H1 (cell line): ENCODE results near the gene PRICKLE2. TPM values are rescaled to one million over a fixed set of nuclear protein-coding genes. Genes with fewer than 3 reads are reported as not detected.

Source experiments
- CTCF ChIA-PET: fragments of 300-600 bp; sonication (Branson Sonifier 250); formaldehyde crosslinking; loops from one replicate; lab custom pipeline; 2021; ENCODE audit not compliant: partially characterized antibody; lab: Charles Lee
- POLR2A ChIA-PET: fragments of 300-600 bp; sonication (Branson Sonifier 250); formaldehyde crosslinking; loops from one replicate; lab custom pipeline; 2021; ENCODE audit warnings: inconsistent platforms; ENCODE audit not compliant: partially characterized antibody; lab: Charles Lee
- DNase-seq, 2 experiments: peaks; one replicate each; pipeline versions ENCODE4 v3.0.0 to v3.0.0-alpha.2; 2010 to 2022; ENCODE audit warnings: low spot score in 2 of 2, low read depth in 1 of 2, mixed read lengths in 1 of 2
- FAIRE-seq: peaks from 2 replicates; lab custom pipeline; 2011; peaks lifted over from hg19 to GRCh38; lab: Jason Lieb, UNC
- H2AFZ ChIP-seq: 2 replicates; pipeline ENCODE4 v1.8.1; 2012; ENCODE audit warnings: low read length, inconsistent platforms
- H2AK5ac ChIP-seq: 2 replicates; pipeline ENCODE4 v1.6.1; 2013; ENCODE audit warnings: low read depth, low read length
- H2BK120ac ChIP-seq: replicated peaks from 2 replicates; pipeline ENCODE3; 2013; ENCODE audit warnings: low read depth, low read length, inconsistent platforms
- H2BK12ac ChIP-seq: 2 replicates; pipeline ENCODE4 v1.6.1; 2013; ENCODE audit warnings: low read depth, low read length
- H2BK15ac ChIP-seq: 2 replicates; pipeline ENCODE4 v1.6.1; 2013; ENCODE audit warnings: low read length
- H2BK20ac ChIP-seq: 2 replicates; pipeline ENCODE4 v1.6.1; 2013; ENCODE audit warnings: low read length
- H2BK5ac ChIP-seq: 2 replicates; pipeline ENCODE4 v1.6.1; 2013; ENCODE audit warnings: low read depth, low read length
- H3K14ac ChIP-seq: 2 replicates; pipeline ENCODE4 v1.6.1; 2013; ENCODE audit warnings: inconsistent platforms; ENCODE audit not compliant: insufficient read length
- H3K18ac ChIP-seq: 2 replicates; pipeline ENCODE4 v1.6.1; 2013; ENCODE audit warnings: low read length; ENCODE audit errors: extremely low read depth
- H3K23ac ChIP-seq: 2 replicates; pipeline ENCODE4 v1.6.1; 2013; ENCODE audit warnings: inconsistent platforms; ENCODE audit not compliant: insufficient read length
- H3K23me2 ChIP-seq: 2 replicates; pipeline ENCODE4 v1.6.1; 2013; ENCODE audit warnings: low read depth, low read length
- H3K27ac ChIP-seq: 2 replicates; pipeline ENCODE4 v1.6.1; 2011; ENCODE audit warnings: low read depth, low read length, inconsistent platforms
- H3K27me3 ChIP-seq, 4 experiments: replicated peaks in 1 of 4; 1 replicate in 1 of 4; 2 replicates in 3 of 4; pipeline versions ENCODE4 v1.6.1 to v1.8.1; 2011 to 2013; ENCODE audit warnings: low read length in 3 of 4, mild to moderate bottlenecking in 3 of 4, inconsistent platforms in 2 of 4, mixed read lengths in 2 of 4, moderate library complexity in 1 of 4; ENCODE audit not compliant: control insufficient read depth in 3 of 4, insufficient read depth in 3 of 4; ENCODE audit errors: extremely low read depth in 1 of 4
- H3K36me3 ChIP-seq, 4 experiments: 2 replicates each; pipeline versions ENCODE4 v1.6.1 to v1.8.1; 2011 to 2013; ENCODE audit warnings: mild to moderate bottlenecking in 4 of 4, low read length in 3 of 4, moderate library complexity in 2 of 4, control low read depth in 1 of 4, inconsistent platforms in 1 of 4; ENCODE audit not compliant: insufficient read depth in 4 of 4, control insufficient read depth in 2 of 4
- H3K4ac ChIP-seq: replicated peaks from 2 replicates; pipeline ENCODE3; 2013; ENCODE audit warnings: low read length, low read depth, mixed read lengths, inconsistent platforms; ENCODE audit not compliant: insufficient read length
- H3K4me1 ChIP-seq, 4 experiments: replicated peaks in 1 of 4; 1 replicate in 1 of 4; 2 replicates in 3 of 4; pipeline versions ENCODE4 v1.6.1 to v1.8.1; 2011 to 2013; ENCODE audit warnings: low read length in 3 of 4, inconsistent platforms in 2 of 4, mixed read lengths in 1 of 4; ENCODE audit not compliant: insufficient read depth in 4 of 4, control insufficient read depth in 3 of 4
- H3K4me2 ChIP-seq, 2 experiments: 2 replicates each; pipeline versions ENCODE4 v1.6.1 to v1.8.1; 2011 to 2013; ENCODE audit warnings: low read depth in 2 of 2, low read length in 2 of 2, control low read depth in 1 of 2, inconsistent platforms in 1 of 2, mild to moderate bottlenecking in 1 of 2; ENCODE audit not compliant: insufficient read depth in 1 of 2
- H3K4me3 ChIP-seq, 4 experiments: fragments of 200-600, 300-600 bp in 1 of 4; sonication (generic), shearing (Covaris generic), sonication (Bioruptor Twin) in 1 of 4; 2 replicates each; pipeline versions ENCODE4 v1.5.1 to v1.8.1; 2011 to 2016; ENCODE audit warnings: low read length in 4 of 4, low read depth in 3 of 4, control low read depth in 2 of 4, inconsistent platforms in 2 of 4, mild to moderate bottlenecking in 2 of 4, mixed read lengths in 1 of 4, moderate library complexity in 1 of 4; ENCODE audit not compliant: insufficient read depth in 2 of 4; ENCODE audit errors: extremely low read depth in 1 of 4
- H3K56ac ChIP-seq: replicated peaks from 2 replicates; pipeline ENCODE3; 2013; ENCODE audit warnings: low read depth, mild to moderate bottlenecking, mixed read lengths, low read length, inconsistent platforms; ENCODE audit not compliant: insufficient read length
- H3K79me1 ChIP-seq: 2 replicates; pipeline ENCODE4 v1.6.1; 2013; ENCODE audit warnings: low read depth, low read length, control low read depth
- H3K79me2 ChIP-seq, 2 experiments: 2 replicates each; pipeline versions ENCODE4 v1.6.1 to v1.8.1; 2012 to 2013; ENCODE audit warnings: low read length in 2 of 2, mild to moderate bottlenecking in 2 of 2, inconsistent platforms in 1 of 2; ENCODE audit not compliant: insufficient read depth in 2 of 2, control insufficient read depth in 1 of 2
- H3K9ac ChIP-seq, 4 experiments: replicated peaks in 1 of 4; 1 replicate in 1 of 4; 2 replicates in 3 of 4; pipeline versions ENCODE4 v1.6.1 to v1.8.1; 2011 to 2013; ENCODE audit warnings: low read depth in 3 of 4, low read length in 3 of 4, control low read depth in 2 of 4, mild to moderate bottlenecking in 2 of 4, moderate library complexity in 2 of 4, inconsistent platforms in 1 of 4; ENCODE audit errors: extremely low read depth in 1 of 4
- H3K9me3 ChIP-seq, 2 experiments: 2 replicates each; pipeline versions ENCODE4 v1.6.1 to v1.8.1; 2012 to 2013; ENCODE audit warnings: mild to moderate bottlenecking in 2 of 2, moderate library complexity in 2 of 2, control low read depth in 1 of 2, inconsistent platforms in 1 of 2, low read depth in 1 of 2, low read length in 1 of 2, mixed read lengths in 1 of 2; ENCODE audit not compliant: insufficient read depth in 2 of 2
- H4K20me1 ChIP-seq, 2 experiments: replicated peaks in 1 of 2; 2 replicates each; pipeline versions ENCODE3 to v1.8.1; 2011 to 2013; ENCODE audit warnings: inconsistent platforms in 2 of 2, low read length in 2 of 2, mild to moderate bottlenecking in 1 of 2; ENCODE audit not compliant: insufficient read depth in 2 of 2, control insufficient read depth in 1 of 2
- H4K5ac ChIP-seq: 2 replicates; pipeline ENCODE4 v1.6.1; 2013; ENCODE audit warnings: low read length, low read depth, mixed read lengths, inconsistent platforms; ENCODE audit not compliant: insufficient read length
- H4K8ac ChIP-seq: 2 replicates; pipeline ENCODE4 v1.8.0; 2013; ENCODE audit warnings: mild to moderate bottlenecking, moderate library complexity, low read length, inconsistent platforms; ENCODE audit not compliant: insufficient read depth; ENCODE audit errors: extremely low read depth
- H4K91ac ChIP-seq: replicated peaks from 2 replicates; pipeline ENCODE3; 2013; ENCODE audit warnings: low read length, mixed read lengths, inconsistent platforms; ENCODE audit not compliant: insufficient read length
- CHD2 ChIP-seq: IDR thresholded peaks from 2 replicates; pipeline ENCODE4 v1.6.1; 2012; ENCODE audit warnings: low read length, improper control_type of control experiment
- CTBP2 ChIP-seq: IDR thresholded peaks from 2 replicates; pipeline ENCODE4 v1.7.0; 2011; ENCODE audit warnings: borderline replicate concordance, mild to moderate bottlenecking, moderate library complexity, mixed read lengths, low read length; ENCODE audit not compliant: insufficient read depth, insufficient read length
- FOSL1 ChIP-seq: IDR thresholded peaks from 2 replicates; pipeline ENCODE4 v1.6.1; 2011; ENCODE audit warnings: mild to moderate bottlenecking, low read depth, low read length, moderate library complexity; ENCODE audit not compliant: insufficient read depth
- MAFK ChIP-seq: IDR thresholded peaks from 2 replicates; pipeline ENCODE4 v1.6.1; 2012; ENCODE audit warnings: low read depth, mild to moderate bottlenecking, improper control_type of control experiment, low read length
- SAP30 ChIP-seq: fragments of 300-600 bp; sonication (generic); IDR thresholded peaks from 2 replicates; pipeline ENCODE4 v1.7.1; 2012; ENCODE audit warnings: low read length, moderate library complexity, mild to moderate bottlenecking, inconsistent platforms; ENCODE audit not compliant: insufficient read depth, insufficient replicate concordance
- YY1 ChIP-seq: IDR thresholded peaks from 2 replicates; pipeline ENCODE4 v1.6.1; 2011; ENCODE audit warnings: low read depth, mild to moderate bottlenecking, low read length
- WGBS, 2 experiments: shearing (Covaris generic) in 1 of 2; methylation state at CpG; one replicate each; pipeline versions ENCODE4 v1.1.6 to v1.1.7; 2013 to 2015; ENCODE audit warnings: low lambda C conversion rate in 2 of 2, mixed read lengths in 2 of 2, inconsistent platforms in 1 of 2, low coverage in 1 of 2, missing lambda C conversion rate in 1 of 2; ENCODE audit not compliant: insufficient replicate concordance in 2 of 2, insufficient coverage in 1 of 2, insufficient read length in 1 of 2; ENCODE audit errors: extremely low coverage in 1 of 2, missing lambda C conversion rate in 1 of 2; 5-methylcytosine and 5-hydroxymethylcytosine counted together
- polyA plus RNA-seq, 7 experiments: library from polyadenylated mRNA; depleted of rRNA in 3 of 7; stranded (reverse) in 5 of 7; unstranded in 2 of 7; fragments of >200 nt in 5 of 7; fragments of 200-250 nt in 2 of 7; gene quantifications; 1 replicate in 5 of 7; 2 replicates in 1 of 7; 4 replicates in 1 of 7; pipeline versions ENCODE4 v1.2.1 to v1.2.3, GENCODE V29; 2011 to 2013; ENCODE audit warnings: missing spikeins in 2 of 7, mixed read lengths in 2 of 7
- total RNA-seq: library from RNA; stranded (reverse); fragmentation: NEBNext Ultra II Directional; extraction: Animal tissue kit (Norgen Biotek cat#: 25700); gene quantifications from 2 replicates; pipeline ENCODE4 v1.2.1, GENCODE V29; 2021

The PRICKLE2 gene
- total and polyA plus RNA-seq, 2 of the 8 experiments (the other 6 are each of a cell fraction or from before 2014, with no cell fraction given) = 2.9 to 8.0 TPM

GRCh38 chr3:64078966-64079365, 146.3 kb downstream of the PRICKLE2 start:
- no peaks in the 10 kb centered on the region for H3K79me2 ChIP-seq
- no peak for FAIRE-seq

More at GRCh38 chr3:64078966-64079365, 146.3 kb downstream of the PRICKLE2 start:
- Histone ChIP-seq H3K23me2 (no peaks in the 10 kb centered on the region), H3K27ac (no peak overlapping the region), H3K56ac (no peak overlapping the region), H2BK120ac (no peak overlapping the region), H3K4me3 (no peak overlapping the region), H3K23ac (no peak overlapping the region), H3K18ac (no peak overlapping the region), H2BK20ac (no peak overlapping the region), H2AK5ac (no peak overlapping the region), H2BK5ac (no peak overlapping the region), H4K8ac (no peak overlapping the region), H3K14ac (no peak overlapping the region), H2BK12ac (no peak overlapping the region; the same call in 1 of the 2 replicates), H2AFZ (no peak overlapping the region), H3K4me2 (no peak overlapping the region), H4K5ac (no peak overlapping the region), H4K20me1 (no peaks in the 10 kb centered on the region), H3K4ac (no peak overlapping the region), H3K4me1 (peaks cover 0 to 8% (median 5%) of the 10 kb centered on the region in 4 experiments; a peak in 3 of 7 replicates), H3K79me1 (no peaks in the 10 kb centered on the region), H2BK15ac (no peak overlapping the region), H3K9ac (no peak overlapping the region), H3K36me3 (no peaks in the 10 kb centered on the region), H4K91ac (no peak overlapping the region), H3K27me3 (no peaks in the 10 kb centered on the region), H3K9me3 (no peaks in the 10 kb centered on the region)
- POLR2A ChIA-PET = no interaction called here
- DNase-seq = no peak
- CTCF ChIA-PET = interaction anchor here (0.8 to 1.0 kb wide), 2 partner anchors 11 to 34 kb away, joined by 3 read pairs; no protein-coding TSS in a partner anchor
- TF ChIP-seq CTBP2 (no peak), YY1 (no peak), SAP30 (no peak), CHD2 (no peak), MAFK (no peak), FOSL1 (no peak)
- 80% methylated on average over 4 of the region's 4 CpGs; no CpG with 5 or more reads in 1 of the 2 experiments for WGBS, 2 experiments
